HG02885 (cell line): ENCODE results near the gene MIF4GD.
"Not testable (repeated sequence)": the region's sequence is repeated elsewhere in the genome, so short reads cannot be mapped to it uniquely, and the experiment has no call there.

Experiments
- ATAC-seq: cut with Tn5 transposase; IDR thresholded peaks from one replicate; pipeline ENCODE4 v1.9.1; 2021; ENCODE audit warnings: mild to moderate bottlenecking; ENCODE audit not compliant: unreplicated experiment, poor library complexity

MIF4GD gene

GRCh38 chr17:75289115-75289831 lies 18.2 kb upstream of the MIF4GD start, which contains the start of gene SLC25A19:
TSS of gene SLC25A19 (minus strand) at chr17:75289433. CDS start at chr17:75286764, 2,669 bp downstream.
- ATAC-seq, result peak; percentile 91

- peak; percentile 10 for ATAC-seq
Observed at GRCh38 chr17:75288770-75289114, 17.7 kb upstream of the MIF4GD start.

- no peak for ATAC-seq
Observed at GRCh38 chr17:75288359-75288758, 17.3 kb upstream of the MIF4GD start.

- no peak for ATAC-seq
Observed at GRCh38 chr17:75287221-75287620, 16.2 kb upstream of the MIF4GD start.

GRCh38 chr17:75285123-75285522 lies 14.1 kb upstream of the MIF4GD start:
- ATAC-seq, result no peak

- not testable (repeated sequence) for ATAC-seq
Observed at GRCh38 chr17:75280189-75280588, 9.2 kb upstream of the MIF4GD start.

- no peak for ATAC-seq
Observed at GRCh38 chr17:75277664-75278071, 6.6 kb upstream of the MIF4GD start.

GRCh38 chr17:75273977-75274708 lies 3.1 kb upstream of the MIF4GD start:
- ATAC-seq, result no peak

GRCh38 chr17:75272848-75273184 lies 1.8 kb upstream of the MIF4GD start:
- no peak for ATAC-seq

GRCh38 chr17:75271955-75272847 lies 1.2 kb upstream of the MIF4GD start:
- no peak for ATAC-seq

GRCh38 chr17:75271233-75271954 lies 363 bp upstream of the MIF4GD start:
- peak; percentile 74 for ATAC-seq

- peak; percentile 41 for ATAC-seq
Observed at GRCh38 chr17:75270218-75270965, 639 bp downstream of the MIF4GD start.

- ATAC-seq, result no peak
Observed at GRCh38 chr17:75269844-75270217, 1.2 kb downstream of the MIF4GD start.

- ATAC-seq, result no peak
Observed at GRCh38 chr17:75267411-75268232, 3.4 kb downstream of the MIF4GD start.

GRCh38 chr17:75267153-75267410 lies 3.9 kb downstream of the MIF4GD start:
- ATAC-seq, result no peak

GRCh38 chr17:75266316-75267152 lies 4.5 kb downstream of the MIF4GD start:
- ATAC-seq, result no peak

- no peak for ATAC-seq
Observed at GRCh38 chr17:75265614-75266315, 5.3 kb downstream of the MIF4GD start.

GRCh38 chr17:75263055-75263454 lies 8.0 kb downstream of the MIF4GD start:
- ATAC-seq, result no peak
